ENCODE data around the gene RAB8A. TPM values are rescaled to one million over a fixed set of nuclear protein-coding genes. Genes with fewer than 3 reads are reported as not detected.

Gene RAB8A
- total and polyA plus RNA-seq, 4 donors, result 32.2 to 71.4 (median 60.3) TPM

GRCh38 chr19:16071072-16071691, 40.5 kb upstream of the RAB8A start:
- H3K4me1 ChIP-seq (ENCODE audit: control insufficient read depth in 5 of 5, insufficient read depth in 5 of 5, low read length in 5 of 5), result peaks cover 0 to 18% (median 0%) of the 10 kb centered on the region in 5 donors
- TF ChIP-seq CTCF (IDR thresholded peaks at IDR 0.05; ENCODE audit: control extremely low read depth, extremely low read depth), result no peak
- H3K27ac ChIP-seq (ENCODE audit: low read depth in 1 of 2, low read length in 1 of 2), result peak overlapping the region; percentile 26 to 91
- peak overlapping the region in 1 of 2 donors; percentile 9 for H3K9ac ChIP-seq (ENCODE audit: insufficient read depth in 1 of 2, low read length in 2 of 2)
- H3K27me3 ChIP-seq (ENCODE audit: control insufficient read depth in 3 of 3, insufficient read depth in 3 of 3, low read length in 2 of 3), result no peaks in the 10 kb centered on the region
- DNase-seq, result no peak
- no peaks in the 10 kb centered on the region for H3K9me3 ChIP-seq (ENCODE audit: control insufficient read depth in 4 of 4, insufficient read depth in 3 of 4, low read length in 3 of 4)
- ATAC-seq (ENCODE audit: insufficient read depth, low FRiP score), result no peak
- no peaks in the 10 kb centered on the region for H3K36me3 ChIP-seq (ENCODE audit: control insufficient read depth in 4 of 4, insufficient read depth in 4 of 4, low read length in 4 of 4)
- no peak overlapping the region for H3K4me3 ChIP-seq
- WGBS, 2 donors, result 79 to 81% methylated on average over 9 of the region's 9 CpGs

GRCh38 chr19:16073481-16073880, 38.2 kb upstream of the RAB8A start:
- ATAC-seq (ENCODE audit: insufficient read depth, low FRiP score) (no peak), DNase-seq (no peak)
- H3K9ac ChIP-seq (ENCODE audit: insufficient read depth in 1 of 2, low read length in 2 of 2), result no peak overlapping the region
- no peak overlapping the region for H3K4me3 ChIP-seq
- H3K9me3 ChIP-seq (ENCODE audit: control insufficient read depth in 4 of 4, insufficient read depth in 3 of 4, low read length in 3 of 4), result no peaks in the 10 kb centered on the region
- H3K27me3 ChIP-seq (ENCODE audit: control insufficient read depth in 3 of 3, insufficient read depth in 3 of 3, low read length in 2 of 3), result no peaks in the 10 kb centered on the region
- H3K27ac ChIP-seq (ENCODE audit: low read depth in 1 of 2, low read length in 1 of 2), result peak overlapping the region in 1 of 2 donors; percentile 5
- no peak for TF ChIP-seq CTCF (IDR thresholded peaks at IDR 0.05; ENCODE audit: control extremely low read depth, extremely low read depth)
- H3K36me3 ChIP-seq (ENCODE audit: control insufficient read depth in 4 of 4, insufficient read depth in 4 of 4, low read length in 4 of 4), result peaks cover 0 to 4% (median 0%) of the 10 kb centered on the region in 4 donors
- WGBS, 2 donors, result 86 to 91% methylated on average over 7 of the region's 7 CpGs
- H3K4me1 ChIP-seq (ENCODE audit: control insufficient read depth in 5 of 5, insufficient read depth in 5 of 5, low read length in 5 of 5), result peaks cover 0 to 18% (median 1%) of the 10 kb centered on the region in 5 donors

- no peak for ATAC-seq (ENCODE audit: insufficient read depth, low FRiP score)
- WGBS, 2 donors, result 41 to 49% methylated on average over 3 of the region's 3 CpGs
- Histone ChIP-seq H3K4me3 (no peak overlapping the region), H3K27ac (ENCODE audit: low read depth in 1 of 2, low read length in 1 of 2) (peak overlapping the region in 1 of 2 donors; percentile 13), H3K36me3 (ENCODE audit: control insufficient read depth in 4 of 4, insufficient read depth in 4 of 4, low read length in 4 of 4) (peaks cover 0 to 4% (median 0%) of the 10 kb centered on the region in 4 donors), H3K4me1 (ENCODE audit: control insufficient read depth in 5 of 5, insufficient read depth in 5 of 5, low read length in 5 of 5) (peaks cover 0 to 15% (median 4%) of the 10 kb centered on the region in 5 donors), H3K9me3 (ENCODE audit: control insufficient read depth in 4 of 4, insufficient read depth in 3 of 4, low read length in 3 of 4) (no peaks in the 10 kb centered on the region), H3K27me3 (ENCODE audit: control insufficient read depth in 3 of 3, insufficient read depth in 3 of 3, low read length in 2 of 3) (no peaks in the 10 kb centered on the region), H3K9ac (ENCODE audit: insufficient read depth in 1 of 2, low read length in 2 of 2) (no peak overlapping the region)
- no peak for TF ChIP-seq CTCF (IDR thresholded peaks at IDR 0.05; ENCODE audit: control extremely low read depth, extremely low read depth)
- DNase-seq, result peak in 1 of 3 donors; percentile 38
Measured at GRCh38 chr19:16073988-16074387, 37.7 kb upstream of the RAB8A start.
